Activated T-helper 2 cell treated with anti-CD3 and anti-CD28 coated beads, Interferon-gamma antibody, Interleukin-2, Interleukin-4, amounts not matched to agents 10 μg/mL and 5 μg/mL and 100 μg/mL, durations not matched to agents 14 hours and 24 hours and 36 hours (primary cell): ENCODE measurements around the gene AGR2. TPM values are rescaled to one million over a fixed set of nuclear protein-coding genes. Genes with fewer than 3 reads are reported as not detected.

ENCODE experiments used
- DNase-seq: peaks from one replicate; pipeline ENCODE4 v3.0.0; 2021; ENCODE audit warnings: low spot score
- H3K27ac Mint-ChIP-seq: one replicate; pipeline ENCODE4 v1.8.0; 2021; ENCODE audit warnings: mixed read lengths
- H3K27me3 Mint-ChIP-seq: one replicate; pipeline ENCODE4 v1.8.0; 2021; ENCODE audit warnings: low read depth, mixed read lengths
- H3K36me3 Mint-ChIP-seq: one replicate; pipeline ENCODE4 v1.8.0; 2021; ENCODE audit warnings: low read depth, mixed read lengths
- H3K4me1 Mint-ChIP-seq: one replicate; pipeline ENCODE4 v1.8.0; 2021; ENCODE audit warnings: low read depth, mixed read lengths
- H3K4me3 Mint-ChIP-seq: one replicate; pipeline ENCODE4 v1.8.0; 2021; ENCODE audit warnings: low read depth, mild to moderate bottlenecking, moderate library complexity, mixed read lengths
- H3K9me3 Mint-ChIP-seq: one replicate; pipeline ENCODE4 v1.8.0; 2021; ENCODE audit warnings: mixed read lengths
- intact Hi-C: fragments of 100-400 bp; cut with micrococcal nuclease; formaldehyde crosslinking; loops from one replicate; pipeline ENCODE4 v1.15.1; 2023
- total RNA-seq: library from RNA; stranded (reverse); gene quantifications from 2 replicates; pipeline ENCODE4 v1.2.3, GENCODE V29; 2022

AGR2 gene
- total RNA-seq, 1 donor from 2014 or later: not detected

DNA sequence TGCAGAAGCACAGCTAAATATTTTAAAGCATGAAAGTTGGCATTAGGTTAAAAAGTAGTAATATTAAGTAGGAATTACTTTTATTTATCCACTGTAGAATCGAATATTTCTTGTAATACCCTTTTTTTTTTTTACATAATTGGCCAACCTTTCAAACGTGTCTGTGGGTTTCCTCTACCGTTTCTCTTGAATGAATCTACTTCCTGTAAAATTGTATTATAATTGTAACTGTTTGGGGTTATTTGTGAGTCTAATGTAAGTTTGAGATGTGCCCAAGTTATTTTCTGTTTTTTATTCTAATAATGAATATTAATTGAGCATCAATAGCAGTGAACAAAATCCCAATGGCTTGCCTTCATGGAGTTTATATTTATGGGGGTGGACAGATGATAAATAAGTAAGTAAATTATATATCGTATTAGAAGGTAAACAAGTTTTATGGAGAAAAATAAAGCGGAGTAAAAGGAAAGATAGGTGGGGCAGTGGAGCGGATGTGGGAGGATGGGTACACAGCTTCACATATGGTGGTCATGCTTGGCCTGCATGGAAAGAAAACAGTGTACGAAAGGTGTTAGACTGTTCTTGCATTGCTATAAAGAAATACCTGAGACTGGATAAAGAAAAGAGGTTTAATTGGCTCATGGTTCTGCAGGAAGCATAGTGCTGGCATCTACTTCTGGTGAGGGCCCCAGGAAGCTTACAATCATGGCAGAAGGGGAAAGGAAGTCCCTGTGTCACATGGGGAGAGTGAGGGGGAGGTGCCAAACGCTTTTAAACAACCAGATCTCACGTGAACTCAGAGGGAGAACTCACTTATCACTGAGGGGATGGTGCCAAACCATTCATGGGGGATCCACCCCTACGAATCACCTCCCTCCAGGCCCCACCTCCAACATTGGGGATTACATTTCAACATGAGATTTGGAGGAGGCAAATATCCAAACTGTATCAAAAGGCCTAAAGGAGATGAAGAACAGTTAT, 45.9 kb downstream of the AGR2 start:
- no peak overlapping the region for H3K27ac Mint-ChIP-seq
- no peaks in the 10 kb centered on the region for H3K36me3 Mint-ChIP-seq
- H3K27me3 Mint-ChIP-seq: peaks cover 26% of the 10 kb centered on the region
- peaks cover 16% of the 10 kb centered on the region for H3K4me1 Mint-ChIP-seq
- no peak for DNase-seq
- no peaks in the 10 kb centered on the region for H3K9me3 Mint-ChIP-seq
- intact Hi-C loops: no loop called here
- H3K4me3 Mint-ChIP-seq: no peak overlapping the region

DNA sequence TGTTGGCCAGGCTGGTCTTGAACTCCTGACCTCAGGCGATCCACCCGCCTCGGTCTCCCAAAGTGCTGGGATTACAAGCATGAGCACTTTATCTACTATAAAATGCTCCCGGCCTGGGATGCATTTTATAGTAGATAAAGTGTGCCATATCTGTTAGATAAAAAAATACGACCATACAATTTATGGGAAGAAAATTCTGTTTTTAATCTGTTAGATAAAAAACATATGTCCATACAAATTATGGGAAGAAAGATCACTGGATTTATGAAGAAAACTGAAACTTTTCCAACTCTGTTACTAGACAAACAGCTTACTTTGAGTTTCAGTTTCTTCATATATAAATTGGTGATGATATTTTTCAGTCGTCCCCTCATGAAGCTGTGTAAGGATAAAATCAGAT, 46.8 kb downstream of the AGR2 start:
- no peak for DNase-seq
- Mint-ChIP-seq H3K4me1 (peaks cover 18% of the 10 kb centered on the region), H3K9me3 (no peaks in the 10 kb centered on the region), H3K27me3 (peaks cover 28% of the 10 kb centered on the region), H3K27ac (no peak overlapping the region), H3K4me3 (no peak overlapping the region), H3K36me3 (no peaks in the 10 kb centered on the region)
- intact Hi-C loops: no loop called here

DNA sequence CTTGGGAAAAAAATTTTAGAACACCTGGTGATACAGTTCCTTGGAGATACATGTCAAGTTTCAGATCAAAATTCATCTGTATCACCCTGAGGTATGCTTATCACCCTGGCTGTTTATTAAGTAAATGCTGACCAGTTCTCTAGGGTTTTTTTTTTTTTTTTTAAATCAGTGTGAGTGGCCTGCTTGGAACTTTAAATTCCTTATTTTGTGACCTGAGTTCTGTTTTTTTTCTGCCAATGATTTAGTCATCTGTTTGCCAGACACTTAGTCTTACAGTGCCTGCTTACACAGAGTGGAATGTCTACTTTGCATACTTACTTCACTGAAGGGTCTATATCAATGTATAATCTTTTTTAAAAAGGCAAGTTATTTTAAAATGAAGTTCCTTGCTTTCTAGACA, 49.4 kb downstream of the AGR2 start:
- H3K4me3 Mint-ChIP-seq: no peak overlapping the region
- H3K27me3 Mint-ChIP-seq: peaks cover 33% of the 10 kb centered on the region
- DNase-seq: no peak
- no peaks in the 10 kb centered on the region for H3K9me3 Mint-ChIP-seq
- no peak overlapping the region for H3K27ac Mint-ChIP-seq
- H3K4me1 Mint-ChIP-seq: peaks cover 25% of the 10 kb centered on the region
- intact Hi-C loops: no loop called here
- no peaks in the 10 kb centered on the region for H3K36me3 Mint-ChIP-seq

DNA sequence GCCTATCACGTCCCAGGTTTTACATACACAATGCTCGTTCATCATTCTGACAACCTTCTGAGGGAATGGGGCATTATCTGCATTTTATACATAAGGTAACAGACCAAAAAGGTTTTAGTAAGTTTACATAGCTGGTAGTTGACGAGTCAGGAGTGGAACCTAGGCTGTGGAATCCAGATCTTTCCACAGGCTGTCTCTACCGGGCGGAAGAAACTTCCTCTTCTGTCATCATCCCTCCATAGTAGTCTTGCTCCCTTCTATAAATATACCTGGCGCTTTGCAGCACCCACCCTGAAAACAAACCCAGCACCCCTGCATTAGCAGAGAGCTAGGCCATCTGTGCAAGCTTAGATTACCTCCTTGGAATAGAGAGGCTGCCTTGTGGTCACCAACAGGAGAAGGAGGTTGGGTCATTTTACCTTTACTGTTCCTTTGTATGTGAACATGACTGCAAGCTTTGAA, 49.9 kb downstream of the AGR2 start:
- intact Hi-C loops: loop anchor here (5.0 kb wide), 2 partner anchors 38 to 108 kb away; partner anchors contain the start of genes ANKMY2 and BZW2
- Mint-ChIP-seq H3K9me3 (no peaks in the 10 kb centered on the region), H3K4me3 (peak overlapping the region; percentile 83), H3K4me1 (peaks cover 25% of the 10 kb centered on the region), H3K27me3 (peaks cover 33% of the 10 kb centered on the region), H3K27ac (no peak overlapping the region), H3K36me3 (no peaks in the 10 kb centered on the region)
- DNase-seq: no peak

DNA sequence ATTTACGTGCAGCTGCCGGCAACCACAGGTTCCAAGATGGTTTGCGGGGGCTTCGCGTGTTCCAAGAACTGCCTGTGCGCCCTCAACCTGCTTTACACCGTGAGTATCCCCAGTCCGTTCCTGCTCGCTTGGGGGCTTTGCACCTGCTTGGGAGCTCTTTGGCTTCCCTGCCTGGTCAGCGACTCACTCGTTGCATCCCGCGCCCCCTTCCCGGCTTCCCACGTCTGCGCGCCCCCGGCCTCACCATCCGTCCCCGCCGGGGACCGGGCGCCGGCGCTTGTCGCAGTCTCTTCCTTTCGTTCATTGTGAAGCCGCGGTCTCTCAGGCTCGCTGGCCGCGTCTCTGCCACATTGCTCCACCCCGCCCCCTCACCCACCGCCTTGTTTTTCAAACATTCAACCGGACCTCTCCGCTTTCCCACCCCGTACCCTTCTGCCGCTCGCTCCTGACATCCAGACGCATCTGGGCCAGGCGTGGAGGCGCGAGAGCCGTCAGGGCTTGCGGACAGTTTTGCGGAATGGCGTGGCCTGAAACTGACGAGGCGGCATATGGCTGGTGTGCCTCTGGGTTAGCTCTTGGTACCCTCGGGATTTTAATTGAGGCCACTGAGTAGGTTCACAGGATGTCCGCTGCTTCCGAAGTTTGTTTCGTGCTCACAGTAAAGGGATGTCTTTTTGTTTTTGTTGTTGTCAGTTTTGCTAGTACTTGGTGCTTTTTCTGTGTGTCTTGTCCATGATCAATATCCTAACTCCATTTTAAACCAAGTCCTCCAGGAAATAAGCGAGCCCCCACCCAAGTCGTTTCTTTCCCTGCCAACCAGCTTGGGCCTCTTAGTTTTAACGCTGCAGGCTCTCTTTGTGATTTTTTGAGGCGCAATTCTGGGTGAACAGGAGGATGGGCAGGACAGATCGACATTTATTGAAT, 50.6 kb downstream of the AGR2 start:
- intact Hi-C loops: loop anchor here (5.0 kb wide), 2 partner anchors 37 to 107 kb away; partner anchors contain the start of genes ANKMY2 and BZW2
- Mint-ChIP-seq H3K36me3 (no peaks in the 10 kb centered on the region), H3K27me3 (peaks cover 33% of the 10 kb centered on the region), H3K4me3 (peak overlapping the region; percentile 83), H3K27ac (no peak overlapping the region), H3K4me1 (peaks cover 25% of the 10 kb centered on the region), H3K9me3 (no peaks in the 10 kb centered on the region)
- no peak for DNase-seq

DNA sequence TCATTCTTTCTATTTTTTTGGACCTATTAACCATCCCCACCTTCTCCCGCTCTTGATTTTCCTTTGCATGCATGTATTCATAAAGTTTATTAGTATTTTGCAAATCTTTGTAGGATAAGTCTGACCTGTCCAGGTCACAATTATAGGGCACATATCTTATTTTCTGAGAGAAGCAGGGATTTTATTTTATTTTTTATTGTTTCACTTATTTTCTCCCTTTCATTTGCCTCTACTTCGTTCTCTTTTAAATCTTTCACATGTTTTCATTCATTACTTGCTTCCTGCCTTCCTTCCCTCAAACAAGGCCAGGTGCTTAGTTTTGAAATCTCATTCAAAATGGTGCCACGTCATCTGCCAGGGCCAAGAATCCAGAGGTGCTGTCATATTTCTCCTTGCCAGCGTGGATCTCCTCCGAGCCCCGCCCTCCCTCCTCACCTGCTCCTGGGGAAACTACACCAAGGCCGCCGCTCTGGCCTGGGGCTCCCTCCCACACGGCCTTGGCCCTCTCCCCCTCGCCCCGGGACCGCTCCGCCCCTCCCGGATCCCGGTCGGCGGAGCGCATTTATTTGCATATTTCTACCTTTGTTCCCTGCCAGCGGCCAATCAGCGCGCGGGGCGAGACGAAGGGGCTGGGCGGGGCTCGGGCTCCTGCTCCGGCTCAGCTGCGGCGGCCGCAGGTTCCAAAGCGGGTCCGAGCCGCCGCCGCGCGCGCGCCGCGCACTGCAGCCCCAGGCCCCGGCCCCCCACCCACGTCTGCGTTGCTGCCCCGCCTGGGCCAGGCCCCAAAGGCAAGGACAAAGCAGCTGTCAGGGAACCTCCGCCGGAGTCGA, 51.5 kb downstream of the AGR2 start, which contains the start of gene TSPAN13:
TSS of gene TSPAN13 (plus strand) at position 654 of the 830 bp plus-strand sequence. CDS start 213 bp downstream, outside the sequence.
- Mint-ChIP-seq H3K4me3 (peak within 1 kb of the TSS; percentile 83), H3K36me3 (no peaks in the 10 kb centered on the region), H3K27ac (no peak within 1 kb of the TSS), H3K9me3 (no peaks in the 10 kb centered on the region), H3K4me1 (peaks cover 21% of the 10 kb centered on the region), H3K27me3 (peaks cover 33% of the 10 kb centered on the region)
- intact Hi-C loops: loop anchor here (5.0 kb wide), 2 partner anchors 36 to 106 kb away; partner anchors contain the start of genes ANKMY2 and BZW2
- peak; percentile 67 for DNase-seq

DNA sequence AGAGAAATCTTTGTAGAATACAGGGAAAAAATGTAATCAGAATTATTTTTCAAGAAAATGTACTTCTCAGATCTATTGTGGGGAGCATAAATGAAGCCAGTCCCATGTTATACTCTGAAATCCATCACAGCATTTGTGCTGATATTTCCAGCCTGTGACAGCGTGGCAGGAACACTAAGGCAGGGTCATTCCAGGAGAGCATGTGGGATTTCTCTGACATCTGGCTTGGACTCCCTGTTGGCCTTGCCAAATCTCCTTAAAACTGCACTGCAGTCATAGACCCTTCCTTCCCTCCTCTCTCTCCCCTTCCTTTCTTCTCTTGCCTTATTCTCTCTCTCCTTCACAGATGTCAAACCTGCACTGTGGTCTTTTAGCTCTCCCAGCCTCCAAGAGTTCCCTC, 57.7 kb downstream of the AGR2 start:
- no peak overlapping the region for H3K4me3 Mint-ChIP-seq
- peaks cover 8% of the 10 kb centered on the region for H3K4me1 Mint-ChIP-seq
- DNase-seq: no peak
- H3K27ac Mint-ChIP-seq: no peak overlapping the region
- peaks cover 5% of the 10 kb centered on the region for H3K27me3 Mint-ChIP-seq
- intact Hi-C loops: no loop called here
- H3K9me3 Mint-ChIP-seq: no peaks in the 10 kb centered on the region
- no peaks in the 10 kb centered on the region for H3K36me3 Mint-ChIP-seq

DNA sequence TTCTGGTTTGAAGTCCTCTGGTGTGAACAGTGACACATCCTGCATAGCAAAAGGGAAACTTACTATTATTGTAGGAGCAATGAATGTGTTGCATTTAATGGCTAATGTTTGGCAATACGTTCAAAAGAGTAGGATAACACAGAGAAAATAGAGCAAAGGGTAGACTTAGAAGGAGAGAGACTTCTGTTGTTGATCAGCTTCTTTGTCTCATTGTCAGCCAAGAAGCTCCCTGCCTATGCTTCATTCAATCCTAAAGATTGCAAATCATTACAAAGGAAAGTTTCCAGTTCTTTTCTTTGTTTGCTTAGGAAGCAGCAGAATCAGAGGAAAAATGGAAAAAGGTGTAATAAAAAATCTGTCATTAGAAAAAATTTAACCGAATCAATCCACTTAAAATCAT, 59.2 kb downstream of the AGR2 start:
- intact Hi-C loops: no loop called here
- Mint-ChIP-seq H3K4me1 (peaks cover 3% of the 10 kb centered on the region), H3K27ac (no peak overlapping the region), H3K36me3 (no peaks in the 10 kb centered on the region), H3K27me3 (peaks cover 2% of the 10 kb centered on the region), H3K4me3 (no peak overlapping the region), H3K9me3 (no peaks in the 10 kb centered on the region)
- DNase-seq: no peak

DNA sequence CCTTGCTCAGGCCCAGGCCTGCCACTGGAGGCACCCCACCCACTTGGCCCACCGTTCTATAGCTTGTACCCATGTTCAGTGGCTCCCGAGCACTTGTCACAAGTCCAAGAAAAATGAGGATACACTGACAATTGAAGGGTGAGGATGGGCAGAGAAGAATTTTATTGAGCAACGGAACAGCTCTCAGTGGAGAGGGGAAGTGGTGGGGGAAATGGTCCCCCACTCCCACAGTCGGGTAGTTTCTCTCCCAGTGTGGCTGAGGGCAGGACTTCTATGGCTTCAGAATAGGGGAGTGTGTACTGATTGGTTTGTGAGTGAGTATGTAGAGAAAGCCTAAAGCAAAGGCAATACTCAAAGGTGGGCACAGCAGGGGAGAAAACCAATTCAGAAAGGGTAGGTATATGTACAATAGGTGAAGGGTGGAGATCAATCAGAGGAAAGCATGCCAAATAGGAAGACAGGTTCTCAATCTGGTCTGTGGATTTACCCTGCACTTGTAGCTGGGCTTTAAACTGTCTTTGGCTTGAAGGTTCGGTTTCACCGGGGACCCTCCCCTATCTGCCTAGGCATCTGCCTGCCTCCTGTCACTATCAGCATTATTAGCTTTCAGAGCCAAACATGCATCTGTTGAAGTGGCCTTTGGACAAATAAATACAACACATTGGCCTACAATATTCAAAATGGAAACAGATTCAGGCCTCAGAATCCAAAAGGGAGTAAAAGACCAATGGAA, 60.1 kb downstream of the AGR2 start:
- Mint-ChIP-seq H3K9me3 (no peaks in the 10 kb centered on the region), H3K4me1 (peaks cover 9% of the 10 kb centered on the region), H3K36me3 (no peaks in the 10 kb centered on the region), H3K27ac (no peak overlapping the region), H3K4me3 (no peak overlapping the region), H3K27me3 (peaks cover 2% of the 10 kb centered on the region)
- intact Hi-C loops: no loop called here
- DNase-seq: no peak

DNA sequence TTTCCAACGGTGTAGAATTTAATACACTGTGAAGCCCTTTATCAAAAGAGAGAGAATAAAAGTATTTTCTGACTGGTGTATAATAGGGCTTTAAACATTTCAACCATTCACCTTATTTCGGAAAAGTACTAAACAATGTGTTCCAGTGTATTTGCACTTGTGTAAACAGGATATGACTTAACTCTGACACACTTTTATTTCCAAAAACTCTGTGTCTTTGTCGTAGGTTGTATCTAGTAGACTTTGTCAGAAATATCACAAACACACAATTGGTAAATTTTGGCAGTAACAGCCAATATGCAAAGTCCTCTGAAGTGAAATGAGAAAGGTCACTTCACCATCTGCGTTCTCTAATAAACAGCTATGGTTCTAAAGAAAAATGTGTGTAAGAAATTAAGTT, 61.6 kb downstream of the AGR2 start:
- Mint-ChIP-seq H3K9me3 (no peaks in the 10 kb centered on the region), H3K27ac (no peak overlapping the region), H3K27me3 (peaks cover 2% of the 10 kb centered on the region), H3K4me1 (peaks cover 9% of the 10 kb centered on the region), H3K36me3 (no peaks in the 10 kb centered on the region), H3K4me3 (no peak overlapping the region)
- intact Hi-C loops: no loop called here
- DNase-seq: no peak

DNA sequence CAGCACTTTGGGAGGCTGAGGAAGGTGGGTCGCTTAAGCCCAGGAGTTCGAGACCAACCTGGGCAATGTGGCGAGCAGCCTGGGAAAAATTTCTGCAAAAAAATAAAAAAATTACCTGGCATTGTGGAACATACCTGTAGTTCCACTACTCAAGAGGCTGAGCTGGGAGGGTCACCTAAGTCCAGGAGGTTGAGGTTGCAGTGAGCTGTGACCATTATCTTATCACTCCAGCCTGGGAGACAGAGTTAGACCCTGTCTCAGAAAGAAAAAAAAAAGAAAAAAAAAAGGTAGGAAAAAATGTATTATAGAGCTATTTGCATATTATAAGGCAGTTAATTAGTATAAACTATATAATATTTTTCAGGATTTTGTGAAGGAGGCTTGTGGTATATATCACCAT, 62.3 kb downstream of the AGR2 start:
- Mint-ChIP-seq H3K9me3 (no peaks in the 10 kb centered on the region), H3K4me3 (no peak overlapping the region), H3K27ac (no peak overlapping the region), H3K27me3 (peaks cover 2% of the 10 kb centered on the region), H3K4me1 (peaks cover 9% of the 10 kb centered on the region), H3K36me3 (no peaks in the 10 kb centered on the region)
- intact Hi-C loops: no loop called here
- no peak for DNase-seq
